Fibroblast of skin of left biceps (primary cell): ENCODE measurements around the gene NPAS2.

Experiments used
- DNase-seq, 2 experiments: peaks; one replicate each; pipeline ENCODE4 v3.0.0-alpha.2; 2013; ENCODE audit warnings: low read depth in 2 of 2

NPAS2 gene

DNA sequence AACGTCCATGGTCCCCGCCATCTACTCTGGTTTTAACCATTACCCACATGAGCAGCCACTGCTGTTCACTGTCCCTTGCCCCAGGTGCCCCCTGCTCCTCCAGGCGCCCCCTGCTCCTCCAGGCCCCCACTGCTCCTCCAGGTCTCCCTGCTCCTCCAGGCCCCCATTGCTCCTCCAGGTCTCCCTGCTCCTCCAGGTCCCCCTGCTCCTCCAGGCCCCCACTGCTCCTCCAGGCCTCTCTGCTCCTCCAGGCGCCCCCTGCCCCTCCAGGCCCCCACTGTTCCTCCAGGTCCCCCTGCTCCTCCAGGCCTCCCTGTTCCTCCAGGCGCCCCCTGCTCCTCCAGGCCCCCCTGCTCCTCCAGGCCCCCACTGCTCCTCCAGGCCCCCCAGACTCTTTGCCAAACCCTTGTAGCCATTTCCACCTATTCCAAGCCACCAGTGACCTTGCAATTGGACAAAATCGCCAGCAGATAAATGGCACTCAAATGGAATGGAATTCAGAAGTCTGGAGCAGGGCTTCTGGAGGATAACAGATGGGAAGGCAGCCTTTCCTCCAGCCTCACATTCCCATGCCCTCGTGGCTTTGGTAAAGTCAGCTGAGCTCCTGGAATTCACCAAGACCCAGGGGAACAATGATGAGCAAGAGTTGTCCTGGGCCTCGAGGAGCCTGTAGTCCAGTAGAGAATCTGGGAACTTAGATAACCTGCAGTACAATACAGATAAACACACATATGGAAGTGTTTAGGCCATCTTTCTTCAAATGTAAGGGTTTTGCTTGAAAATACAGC lies 168.9 kb downstream of the NPAS2 start:
- no peak for DNase-seq

DNA sequence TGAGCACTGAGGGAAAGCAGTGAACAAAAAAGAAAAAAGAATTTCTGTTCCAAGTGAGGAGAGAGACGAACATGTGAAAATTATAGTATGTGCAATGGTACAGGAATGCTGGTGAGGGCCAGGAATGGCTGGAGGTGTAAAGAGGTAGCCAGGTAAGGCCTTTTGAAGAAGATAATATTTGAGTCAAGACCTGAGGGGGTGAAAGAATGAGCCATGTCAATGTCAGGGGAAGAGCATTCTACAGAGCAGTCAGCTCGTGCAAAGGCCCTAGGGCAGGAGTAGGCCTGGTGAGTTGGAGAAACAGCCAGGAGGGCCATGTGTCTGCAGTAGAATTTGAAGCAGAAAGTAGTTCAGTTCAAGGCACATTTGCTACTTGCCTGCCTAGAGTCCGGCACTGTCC lies 169.7 kb downstream of the NPAS2 start:
- DNase-seq: no peak

DNA sequence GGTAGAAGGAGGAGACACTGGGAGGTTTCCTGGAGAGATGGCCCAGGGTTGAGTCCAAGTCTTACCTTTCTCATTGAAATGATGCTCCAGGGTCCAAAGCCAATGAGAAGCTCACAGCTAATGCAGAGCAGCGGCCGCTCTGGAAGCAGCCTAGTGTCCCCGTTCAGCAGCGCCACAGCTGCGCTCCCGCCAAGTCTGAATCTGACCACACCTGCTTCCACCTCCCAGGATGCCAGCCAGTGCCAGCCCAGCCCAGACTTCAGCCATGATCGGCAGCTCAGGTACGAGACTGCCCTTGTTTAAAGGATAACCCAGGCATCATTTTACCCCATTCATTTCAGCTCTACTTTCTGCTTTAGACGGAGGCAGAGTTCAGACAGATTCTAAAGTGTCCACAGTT lies 170.2 kb downstream of the NPAS2 start:
- no peak for DNase-seq

DNA sequence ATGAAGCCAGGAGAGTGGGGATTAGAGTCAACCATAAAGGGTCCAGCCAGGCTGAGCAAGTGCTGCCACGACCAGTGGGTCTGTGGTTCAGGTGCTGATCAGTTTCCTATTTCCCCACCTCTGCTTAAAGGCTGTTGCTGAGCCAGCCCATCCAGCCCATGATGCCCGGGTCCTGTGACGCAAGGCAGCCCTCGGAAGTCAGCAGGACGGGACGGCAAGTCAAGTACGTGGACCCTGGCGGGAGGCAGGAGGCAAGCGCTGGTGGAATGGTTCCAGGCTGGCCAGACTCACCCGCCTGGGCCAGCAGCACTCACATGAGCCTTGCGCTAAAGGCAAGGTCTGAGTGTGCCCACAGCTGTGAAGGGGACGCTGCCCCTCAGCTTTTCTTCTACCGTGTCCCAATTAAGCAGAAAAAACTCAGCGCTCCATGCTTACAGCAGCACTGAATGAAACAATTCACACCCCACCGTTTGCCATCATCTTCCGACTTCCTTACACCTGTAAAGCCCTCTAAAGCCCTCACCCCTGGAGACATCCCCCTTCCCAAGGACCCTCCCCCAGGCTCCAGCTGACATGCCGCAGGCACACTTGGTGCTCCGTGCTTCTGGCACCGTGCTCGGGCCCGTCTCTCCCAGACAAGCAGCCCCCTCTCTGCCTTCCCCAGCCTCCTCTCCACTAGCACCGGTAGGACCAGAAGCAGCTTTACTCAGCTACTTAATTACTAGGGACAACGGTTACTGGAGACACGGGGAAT lies 170.9 kb downstream of the NPAS2 start:
- no peak for DNase-seq

DNA sequence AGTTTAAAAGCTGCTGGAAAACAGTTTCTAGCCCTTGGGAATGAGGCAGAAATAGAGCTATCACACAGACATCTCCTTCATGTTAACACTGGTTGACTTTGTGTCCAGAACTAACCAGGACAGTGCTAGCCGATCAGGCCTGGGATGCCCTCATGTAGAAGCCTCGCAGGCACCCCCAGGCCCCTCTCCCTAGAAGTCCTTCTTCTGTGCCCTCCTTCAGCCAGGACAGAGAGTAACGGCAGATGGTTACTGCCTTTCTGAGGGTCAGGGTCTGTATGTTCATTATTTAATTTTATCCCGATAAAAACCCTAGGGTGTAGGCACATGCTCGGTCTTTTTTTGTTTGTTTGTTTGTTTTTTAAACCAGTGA lies 171.4 kb downstream of the NPAS2 start:
- DNase-seq: no peak

DNA sequence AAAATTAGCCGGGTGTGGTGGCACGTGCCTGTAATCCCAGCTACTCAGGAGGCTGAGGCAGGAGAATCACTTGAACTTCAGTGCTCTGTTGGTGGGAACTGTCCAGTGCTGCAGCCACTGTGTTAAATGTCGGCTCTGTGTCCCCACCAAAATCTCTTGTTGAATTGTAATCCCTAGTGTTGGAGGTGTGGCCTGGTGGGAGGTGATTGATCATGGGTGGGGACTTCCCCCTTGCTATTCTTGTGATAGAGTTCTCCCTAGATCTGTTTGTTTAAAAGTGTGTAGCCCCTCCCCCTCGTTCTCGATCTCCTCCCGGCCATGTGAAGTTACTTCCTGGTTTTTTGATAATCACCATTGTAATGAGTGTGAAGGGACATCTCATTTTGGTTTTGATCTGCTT lies 172.3 kb downstream of the NPAS2 start:
- no peak for DNase-seq

DNA sequence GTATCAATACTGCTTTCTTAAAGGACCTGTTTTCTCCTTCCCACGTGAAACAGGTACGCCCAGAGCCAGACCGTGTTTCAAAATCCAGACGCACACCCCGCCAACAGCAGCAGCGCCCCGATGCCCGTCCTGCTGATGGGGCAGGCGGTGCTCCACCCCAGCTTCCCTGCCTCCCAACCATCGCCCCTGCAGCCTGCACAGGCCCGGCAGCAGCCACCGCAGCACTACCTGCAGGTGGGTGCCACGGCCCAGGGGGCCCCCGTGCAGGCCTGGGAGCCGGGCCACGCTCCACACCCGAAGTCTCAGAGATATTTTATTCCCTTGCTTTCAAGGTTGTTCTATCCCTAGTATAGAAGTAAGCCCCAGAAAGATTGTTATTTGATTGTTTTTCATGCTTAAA lies 173.4 kb downstream of the NPAS2 start:
- DNase-seq: no peak

DNA sequence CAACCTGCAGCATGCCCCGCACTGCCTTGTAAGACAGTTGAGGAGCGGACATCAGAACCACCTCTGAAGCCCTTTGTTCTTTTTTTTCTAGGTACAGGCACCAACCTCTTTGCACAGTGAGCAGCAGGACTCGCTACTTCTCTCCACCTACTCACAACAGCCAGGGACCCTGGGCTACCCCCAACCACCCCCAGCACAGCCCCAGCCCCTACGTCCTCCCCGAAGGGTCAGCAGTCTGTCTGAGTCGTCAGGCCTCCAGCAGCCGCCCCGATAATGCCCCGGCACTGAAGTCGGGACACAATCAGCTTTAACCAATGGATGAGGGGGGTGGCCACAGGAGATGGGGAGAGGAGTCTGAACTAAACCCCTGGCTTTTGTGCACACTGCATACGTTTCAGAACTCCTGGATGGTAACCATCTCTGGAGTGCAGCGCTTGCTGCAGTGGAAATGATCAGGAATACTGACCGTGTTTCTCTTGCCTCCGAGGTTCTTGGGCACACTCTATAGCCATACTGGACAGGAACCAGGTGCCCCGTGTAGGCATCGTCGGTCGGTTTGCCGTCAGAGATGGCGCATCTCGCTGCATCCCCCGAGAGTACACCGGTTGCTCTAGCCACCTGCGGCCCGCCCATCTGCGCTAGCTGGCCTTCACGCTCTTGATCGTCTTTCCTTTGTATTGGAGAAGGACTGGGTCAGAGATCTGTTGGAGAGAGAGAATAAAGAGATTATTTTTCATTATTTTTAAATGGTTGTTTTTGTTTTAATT lies 175.6 kb downstream of the NPAS2 start:
- no peak for DNase-seq

DNA sequence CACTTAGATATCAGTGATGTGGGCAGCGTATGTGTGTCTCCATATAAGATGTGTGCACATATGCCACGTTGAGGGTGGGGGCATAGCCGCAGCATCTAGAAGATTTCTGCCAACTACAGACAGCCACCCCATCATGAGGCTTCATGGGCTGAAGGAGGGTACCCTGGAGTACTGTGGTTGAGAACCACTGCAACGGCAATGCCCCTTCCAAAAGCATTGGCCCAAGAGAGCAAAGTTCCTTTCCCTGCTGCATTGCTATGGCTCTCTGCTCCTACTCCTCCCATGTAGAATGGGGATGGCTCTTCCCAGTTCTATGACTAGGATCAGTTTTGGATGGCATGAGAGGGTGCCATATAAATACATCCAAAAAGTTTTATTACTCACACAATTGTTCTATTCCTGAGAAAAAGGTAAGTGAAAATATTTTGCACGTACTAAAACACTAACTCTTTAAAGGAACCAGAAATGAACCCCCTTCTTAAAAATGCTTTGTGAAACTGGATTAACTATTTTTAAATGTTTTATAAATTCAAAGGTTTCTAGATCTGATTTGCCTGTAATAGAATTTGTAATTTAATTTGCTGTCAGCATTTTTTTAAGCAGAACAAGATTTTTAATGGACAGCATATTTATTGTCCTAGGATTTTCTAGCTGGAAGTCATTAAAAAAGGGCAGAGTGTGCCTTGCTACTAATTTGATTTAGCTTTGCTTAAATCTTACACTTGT lies 177.7 kb downstream of the NPAS2 start:
- DNase-seq: no peak

DNA sequence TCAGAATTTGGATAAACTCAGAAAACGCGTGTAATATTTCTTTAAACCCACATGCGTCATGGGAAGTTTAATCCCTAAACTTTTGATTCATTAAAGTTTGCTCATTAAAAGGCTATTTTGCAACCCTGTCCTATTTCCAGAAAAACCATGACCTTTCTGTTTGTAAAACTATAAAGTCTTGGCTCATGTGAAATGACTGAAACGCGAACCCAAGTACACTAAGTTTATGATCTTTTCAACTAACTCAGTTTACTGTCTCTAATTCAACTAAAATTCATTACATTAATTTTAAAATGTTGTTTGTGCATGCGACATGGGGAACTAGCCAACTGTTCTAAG lies 178.3 kb downstream of the NPAS2 start:
- DNase-seq: no peak

DNA sequence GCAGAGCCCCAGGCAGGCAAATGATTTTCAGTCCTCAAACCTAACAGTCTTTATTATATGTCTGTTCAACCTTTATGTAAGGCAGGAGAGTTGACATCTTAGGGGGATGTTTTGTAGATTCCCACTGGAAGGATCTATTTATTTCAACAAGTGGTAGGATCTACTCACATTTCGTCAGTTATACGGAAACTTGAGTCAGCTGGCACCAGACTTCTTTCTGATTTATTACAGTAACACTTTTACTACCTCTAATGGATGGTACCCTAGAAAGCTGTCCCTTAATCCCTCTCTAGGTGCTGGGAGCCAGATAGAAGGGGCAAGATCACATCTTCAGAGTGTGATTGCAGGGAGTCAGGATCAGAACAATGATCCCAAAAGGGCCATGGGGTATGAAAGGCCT lies 180.1 kb downstream of the NPAS2 start:
- DNase-seq: no peak

DNA sequence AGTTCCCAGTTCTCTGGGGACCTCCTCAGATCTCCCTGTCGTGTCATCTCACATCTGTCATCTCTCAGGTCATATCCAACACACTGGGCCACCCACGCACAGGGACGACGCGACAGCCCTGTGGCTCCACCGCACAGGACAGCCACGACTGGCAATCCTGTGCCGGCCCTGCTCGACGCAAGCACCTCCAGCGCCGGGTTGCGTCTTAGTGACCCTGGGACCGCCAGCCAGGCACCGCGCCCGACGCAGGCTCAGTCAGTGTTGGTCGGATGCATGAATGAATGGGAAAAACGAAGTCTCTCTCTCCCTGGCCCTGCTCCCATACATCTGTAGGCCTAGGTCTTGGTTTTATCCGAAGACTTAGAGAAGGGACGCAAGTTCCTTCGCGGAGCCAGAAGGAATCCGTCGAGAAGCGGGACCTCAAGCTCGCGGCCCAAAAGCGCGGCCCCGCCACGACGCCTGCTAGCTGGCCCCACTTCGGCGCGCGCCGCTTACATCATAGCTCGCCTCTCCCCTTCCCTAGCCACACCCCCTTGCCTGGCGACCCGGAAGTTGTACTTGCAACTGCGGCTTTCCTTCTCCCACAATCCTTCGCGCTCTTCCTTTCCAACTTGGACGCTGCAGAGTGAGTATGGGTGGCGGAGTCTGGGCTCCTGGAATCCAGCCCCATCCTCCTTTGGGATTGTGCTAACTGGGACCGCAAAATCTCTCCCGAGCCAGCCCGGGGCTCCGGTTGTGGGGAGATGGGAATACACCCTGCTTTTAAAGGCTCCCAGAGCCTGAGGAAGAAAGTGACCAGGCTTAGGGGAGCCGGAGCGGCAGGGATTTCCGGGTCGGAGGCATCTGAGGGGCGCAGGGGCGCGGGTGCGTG lies 182.0 kb downstream of the NPAS2 start, which contains the start of gene RPL31:
RPL31 (plus strand) TSS at position 599 of the 871 bp plus-strand sequence. CDS start 413 bp downstream, outside the sequence.
- DNase-seq: peak; percentile 92

DNA sequence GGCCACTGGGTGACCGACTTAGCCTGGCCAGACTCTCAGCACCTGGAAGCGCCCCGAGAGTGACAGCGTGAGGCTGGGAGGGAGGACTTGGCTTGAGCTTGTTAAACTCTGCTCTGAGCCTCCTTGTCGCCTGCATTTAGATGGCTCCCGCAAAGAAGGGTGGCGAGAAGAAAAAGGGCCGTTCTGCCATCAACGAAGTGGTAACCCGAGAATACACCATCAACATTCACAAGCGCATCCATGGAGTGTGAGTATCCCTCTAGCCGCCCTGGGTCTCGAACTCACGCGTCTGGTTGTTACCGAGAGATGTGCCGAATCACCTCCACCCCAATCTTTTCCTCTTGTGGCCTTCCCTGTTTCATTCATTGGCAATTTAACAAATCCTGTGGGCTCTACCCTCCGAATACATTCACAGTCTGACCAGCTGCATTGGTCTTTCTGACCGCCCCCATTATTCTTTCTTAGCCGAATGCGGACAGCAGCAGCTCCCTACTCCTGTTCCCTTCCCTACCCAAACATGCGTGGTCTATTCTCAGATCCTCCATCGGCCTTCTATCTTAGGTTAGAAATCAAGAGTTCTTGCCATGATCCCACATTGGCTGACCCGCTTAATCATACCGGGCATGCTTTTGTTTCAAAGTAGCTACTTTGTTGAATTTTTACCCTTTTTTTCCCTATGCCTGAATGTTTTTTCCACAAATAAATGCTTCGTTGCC lies 182.8 kb downstream of the NPAS2 start:
- no peak for DNase-seq

DNA sequence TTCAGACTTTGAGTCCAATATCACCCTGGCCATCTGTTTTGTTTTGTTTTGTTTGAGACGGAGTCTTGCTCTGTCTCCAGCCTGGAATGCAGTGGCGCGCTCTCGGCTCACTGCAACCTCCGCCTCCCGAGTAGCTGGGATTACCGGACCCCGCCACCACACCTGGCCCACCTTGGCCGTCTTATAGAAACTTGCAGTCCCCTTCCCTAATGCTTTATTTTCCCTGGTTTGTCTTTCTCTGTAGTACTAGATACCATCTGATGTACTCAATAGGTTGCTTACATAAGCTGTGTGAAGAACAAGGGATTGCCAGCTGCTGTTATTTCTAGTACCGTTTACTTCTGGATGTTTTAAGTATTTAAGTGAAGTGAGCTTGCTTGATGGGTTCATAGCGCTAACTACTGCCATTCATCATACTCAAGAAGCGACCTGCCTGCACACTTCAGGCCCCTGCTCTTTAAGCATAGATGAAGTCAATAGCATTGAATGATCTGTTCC lies 183.4 kb downstream of the NPAS2 start:
- no peak for DNase-seq

DNA sequence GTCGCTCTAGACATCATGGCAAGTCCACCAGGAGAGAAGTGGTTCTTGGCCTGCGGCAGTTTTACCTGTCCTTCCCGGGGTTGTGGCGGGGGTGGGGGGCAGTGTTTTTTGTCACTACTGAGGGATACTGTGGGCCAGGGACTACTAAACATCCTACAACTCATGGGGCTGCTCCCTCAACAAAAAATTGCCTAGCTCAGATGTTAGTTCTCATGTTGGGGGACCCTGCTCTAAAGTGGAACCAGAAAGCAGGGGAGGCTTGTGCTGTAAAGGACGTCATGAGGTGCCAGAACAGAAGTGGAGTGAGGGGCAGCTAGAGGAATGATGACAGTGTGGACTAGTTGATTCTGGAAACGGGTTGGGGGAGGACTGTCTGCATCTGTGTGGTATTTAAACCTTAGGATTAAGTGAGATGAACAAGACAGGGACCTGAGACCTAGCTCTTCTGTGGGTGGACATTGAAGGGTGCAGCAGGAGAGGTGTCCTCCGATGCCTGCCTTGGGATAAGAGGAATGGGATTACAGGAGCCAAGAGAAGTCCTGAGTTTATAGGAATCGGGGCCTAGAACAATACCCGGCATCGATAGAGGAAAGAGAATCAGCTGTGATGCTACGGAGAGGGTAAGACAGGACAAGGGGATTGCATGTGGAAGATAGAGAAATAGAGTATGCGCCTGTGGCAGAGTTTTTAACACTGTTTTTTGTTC lies 184.8 kb downstream of the NPAS2 start:
- no peak for DNase-seq

DNA sequence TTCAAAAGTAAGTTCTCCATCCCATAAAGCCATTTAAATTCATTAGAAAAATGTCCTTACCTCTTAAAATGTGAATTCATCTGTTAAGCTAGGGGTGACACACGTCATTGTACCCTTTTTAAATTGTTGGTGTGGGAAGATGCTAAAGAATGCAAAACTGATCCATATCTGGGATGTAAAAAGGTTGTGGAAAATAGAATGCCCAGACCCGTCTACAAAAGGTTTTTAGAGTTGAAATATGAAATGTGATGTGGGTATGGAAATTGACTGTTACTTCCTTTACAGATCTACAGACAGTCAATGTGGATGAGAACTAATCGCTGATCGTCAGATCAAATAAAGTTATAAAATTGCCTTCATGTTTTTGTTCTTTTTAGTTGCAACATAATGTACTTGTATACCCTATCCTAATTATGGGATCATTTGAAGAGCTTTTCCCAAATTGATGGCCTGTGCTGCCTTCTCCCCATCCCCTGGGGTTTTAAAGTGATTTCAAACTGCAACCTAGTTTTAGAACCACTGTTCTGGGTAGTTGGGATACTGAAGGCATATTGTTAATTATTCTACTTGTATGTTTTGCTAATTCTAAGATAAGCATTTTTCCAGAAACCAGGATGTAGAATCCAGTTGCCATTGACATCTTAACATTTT lies 186.3 kb downstream of the NPAS2 start:
- DNase-seq: no peak

DNA sequence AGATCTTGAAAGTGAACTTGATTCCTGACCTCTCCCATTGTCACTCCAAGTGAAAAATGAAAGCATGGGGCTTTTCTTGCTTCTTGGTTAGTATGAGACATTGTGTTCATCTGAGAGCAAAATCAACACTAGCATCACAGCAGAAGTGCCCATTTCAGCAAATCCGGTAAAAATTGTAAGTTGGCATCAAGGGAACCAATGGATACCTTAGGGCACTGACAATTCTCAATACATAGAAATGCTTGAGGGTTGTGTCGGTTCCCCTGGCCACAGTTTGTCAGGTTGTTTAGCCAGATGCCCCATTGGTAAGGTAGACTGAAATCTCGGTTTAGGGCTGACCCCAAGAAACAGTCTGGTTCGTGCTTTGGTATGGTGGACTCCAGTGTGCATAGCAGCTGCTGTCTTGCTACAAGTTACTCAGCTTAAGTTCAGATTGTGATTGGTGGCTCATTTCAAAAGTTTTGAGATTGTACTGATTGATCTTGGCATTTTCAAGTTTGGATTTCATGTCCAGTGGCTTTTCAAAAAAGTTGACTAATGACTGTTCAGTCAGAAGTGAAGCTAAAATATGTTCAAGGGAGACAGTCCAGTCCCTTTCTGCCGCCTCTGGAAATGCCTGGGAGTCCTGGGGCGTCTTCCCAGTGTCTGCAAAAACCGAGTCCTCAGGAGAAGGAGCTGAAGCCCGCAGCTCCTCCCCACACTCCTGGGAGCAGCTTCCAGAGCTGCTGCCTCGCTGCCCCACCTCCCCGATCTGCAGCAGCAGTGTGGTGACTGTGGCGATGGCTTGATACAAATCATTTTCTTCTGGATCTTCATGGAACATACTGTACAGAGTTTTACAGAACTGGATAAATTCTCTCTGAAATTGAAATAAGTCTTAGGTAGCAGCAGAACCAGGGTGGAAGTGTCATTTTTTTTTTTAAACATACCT lies 187.7 kb downstream of the NPAS2 start:
- DNase-seq: no peak

DNA sequence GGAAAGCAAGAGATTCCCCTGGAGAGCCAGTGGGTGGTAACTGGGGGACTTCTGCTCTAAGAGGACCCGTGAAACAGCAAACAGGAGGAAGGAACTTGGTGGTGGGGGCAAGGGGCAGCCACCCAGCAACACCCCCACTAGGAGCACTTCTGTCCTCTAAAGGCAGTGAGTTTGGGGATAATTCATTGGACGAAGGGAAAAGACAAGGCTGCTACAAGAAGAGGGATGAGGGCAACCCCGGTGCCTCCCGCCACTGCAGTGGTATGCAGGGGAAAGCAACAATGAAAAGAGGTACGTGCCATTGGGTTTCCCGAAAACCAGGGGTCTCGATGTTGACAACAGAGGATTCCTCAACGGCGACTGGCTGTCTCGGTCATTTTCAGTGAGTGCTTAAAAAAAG lies 191.2 kb downstream of the NPAS2 start:
- no peak for DNase-seq
